ENCODE results near the gene ARID1A.

ARID1A gene

DNA sequence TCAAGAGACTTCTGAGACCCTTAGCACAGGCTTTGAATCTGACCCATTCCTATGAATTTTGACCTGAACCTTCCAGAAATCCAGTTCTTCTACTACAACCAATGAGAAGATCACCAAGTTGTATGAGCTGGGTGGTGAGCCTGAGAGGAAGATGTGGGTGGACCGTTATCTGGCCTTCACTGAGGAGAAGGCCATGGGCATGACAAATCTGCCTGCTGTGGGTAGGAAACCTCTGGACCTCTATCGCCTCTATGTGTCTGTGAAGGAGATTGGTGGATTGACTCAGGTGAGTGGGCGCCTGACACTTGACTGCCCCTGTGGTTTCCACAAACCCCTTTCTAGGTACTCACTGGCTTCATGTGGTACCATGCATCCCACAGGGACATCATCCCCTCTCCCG is 71.9 kb downstream of the ARID1A start:
- no peak for DNase-seq

DNA sequence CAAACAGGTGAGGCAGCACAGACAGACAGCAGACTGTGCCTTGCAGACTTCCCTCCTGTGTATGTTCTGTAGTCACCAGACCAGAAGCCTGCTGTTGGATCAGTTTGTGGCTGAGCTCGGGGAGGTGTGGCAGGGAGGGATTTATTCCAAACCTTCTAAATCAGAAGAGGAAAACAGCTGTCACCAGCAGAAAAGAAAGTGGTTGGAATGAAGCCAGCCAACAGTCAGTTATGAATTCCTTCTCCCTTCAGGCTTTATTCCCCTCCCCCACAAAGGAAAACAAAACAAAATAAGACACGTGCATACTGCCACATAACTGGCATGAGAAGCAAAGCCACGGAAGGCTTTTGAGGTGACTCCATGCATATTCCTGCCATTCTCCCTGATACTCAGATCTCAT is 72.9 kb downstream of the ARID1A start:
- DNase-seq, result no peak

- DNase-seq, result no peak
Measured at GRCh38 chr1:26771285-26771642, 75.4 kb downstream of the ARID1A start.

GRCh38 chr1:26771643-26772321 is 76.0 kb downstream of the ARID1A start:
- no peak for DNase-seq

DNA sequence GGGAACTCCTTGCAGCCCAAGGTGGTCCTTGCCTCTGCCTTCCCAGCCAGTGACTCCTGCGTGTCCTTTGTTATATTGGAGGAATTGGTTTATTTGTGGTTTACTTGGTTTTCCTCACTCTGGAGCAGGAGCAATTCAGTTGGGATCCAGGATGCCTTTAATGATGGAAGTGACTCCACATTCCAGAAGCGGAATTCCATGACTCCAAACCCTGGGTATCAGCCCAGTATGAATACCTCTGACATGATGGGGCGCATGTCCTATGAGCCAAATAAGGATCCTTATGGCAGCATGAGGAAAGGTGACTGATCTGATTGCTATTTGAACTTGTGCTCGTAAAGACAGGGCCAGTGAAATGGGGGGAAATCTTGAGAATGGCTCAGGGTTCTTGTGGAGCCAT is 76.9 kb downstream of the ARID1A start:
- no peak for DNase-seq

- no peak for DNase-seq
Measured at GRCh38 chr1:26774462-26774861, 78.6 kb downstream of the ARID1A start.

DNA sequence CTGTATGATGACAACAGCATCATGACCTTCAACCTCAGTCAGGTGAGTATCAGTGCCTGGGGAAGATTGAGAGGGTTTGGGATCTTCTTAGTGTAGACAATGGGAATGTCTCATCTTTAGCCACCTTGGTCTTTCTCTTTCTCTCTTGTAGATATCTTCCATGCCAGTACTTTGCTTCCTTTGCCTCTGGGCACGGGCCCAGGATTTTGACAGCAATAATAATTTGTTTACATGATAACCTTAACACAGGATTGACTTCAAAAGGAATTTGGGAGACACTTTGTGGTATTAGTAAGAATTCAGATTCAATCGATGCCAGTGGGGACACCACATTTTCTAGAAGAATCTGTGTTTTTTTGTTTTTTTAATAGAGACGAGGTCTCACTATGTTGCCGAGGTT is 79.9 kb downstream of the ARID1A start:
- DNase-seq, result no peak

- peak; percentile 62 for DNase-seq
Measured at GRCh38 chr1:26779098-26779668, 83.4 kb downstream of the ARID1A start.

GRCh38 chr1:26780344-26780957 is 84.6 kb downstream of the ARID1A start:
- no peak for DNase-seq

DNA sequence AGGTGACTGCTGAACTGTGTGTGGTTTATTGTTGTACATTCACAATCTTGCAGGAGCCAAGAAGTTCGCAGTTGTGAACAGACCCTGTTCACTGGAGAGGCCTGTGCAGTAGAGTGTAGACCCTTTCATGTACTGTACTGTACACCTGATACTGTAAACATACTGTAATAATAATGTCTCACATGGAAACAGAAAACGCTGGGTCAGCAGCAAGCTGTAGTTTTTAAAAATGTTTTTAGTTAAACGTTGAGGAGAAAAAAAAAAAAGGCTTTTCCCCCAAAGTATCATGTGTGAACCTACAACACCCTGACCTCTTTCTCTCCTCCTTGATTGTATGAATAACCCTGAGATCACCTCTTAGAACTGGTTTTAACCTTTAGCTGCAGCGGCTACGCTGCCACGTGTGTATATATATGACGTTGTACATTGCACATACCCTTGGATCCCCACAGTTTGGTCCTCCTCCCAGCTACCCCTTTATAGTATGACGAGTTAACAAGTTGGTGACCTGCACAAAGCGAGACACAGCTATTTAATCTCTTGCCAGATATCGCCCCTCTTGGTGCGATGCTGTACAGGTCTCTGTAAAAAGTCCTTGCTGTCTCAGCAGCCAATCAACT is 85.5 kb downstream of the ARID1A start:
- no peak for DNase-seq

DNA sequence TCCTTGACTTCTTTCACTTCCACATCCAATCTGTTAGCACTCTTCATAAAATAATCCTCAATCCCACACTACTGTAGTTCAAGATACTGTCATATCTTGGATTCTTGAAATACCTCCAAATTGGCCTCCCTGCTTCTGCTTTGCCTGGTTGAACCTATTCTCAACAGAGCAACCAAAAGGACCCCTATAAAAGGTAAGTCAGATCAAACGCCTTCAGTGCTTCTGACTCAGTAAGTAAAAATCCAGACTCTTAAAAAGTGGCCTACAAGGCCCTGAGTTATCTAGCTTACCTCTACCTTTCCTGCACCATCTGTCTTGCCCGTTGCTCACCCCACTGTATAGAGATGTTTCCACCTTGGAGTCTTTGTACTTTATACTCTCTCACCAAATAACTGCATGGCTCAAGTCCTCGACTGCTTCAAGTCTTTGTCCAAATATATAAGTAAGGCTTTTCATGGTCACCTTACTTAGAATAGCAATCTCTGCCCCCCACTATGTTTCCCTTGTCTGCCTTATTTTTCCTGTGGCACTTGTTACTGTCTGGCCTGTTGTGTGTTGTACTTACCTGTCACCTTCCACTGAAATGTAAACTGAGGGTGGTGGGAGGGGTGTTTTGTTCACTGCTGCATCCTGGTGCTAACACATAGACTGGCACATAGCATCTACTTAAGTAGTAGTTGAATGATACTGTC is 86.9 kb downstream of the ARID1A start:
- no peak for DNase-seq

- DNase-seq, result no peak
Measured at GRCh38 chr1:26783646-26784022, 87.8 kb downstream of the ARID1A start.

GRCh38 chr1:26784023-26784871 is 88.4 kb downstream of the ARID1A start:
- peak; percentile 92 for DNase-seq

- no peak for DNase-seq
Measured at GRCh38 chr1:26784886-26785285, 89.1 kb downstream of the ARID1A start.

- peak; percentile 74 for DNase-seq
Measured at GRCh38 chr1:26785611-26786436, 90.0 kb downstream of the ARID1A start.

DNA sequence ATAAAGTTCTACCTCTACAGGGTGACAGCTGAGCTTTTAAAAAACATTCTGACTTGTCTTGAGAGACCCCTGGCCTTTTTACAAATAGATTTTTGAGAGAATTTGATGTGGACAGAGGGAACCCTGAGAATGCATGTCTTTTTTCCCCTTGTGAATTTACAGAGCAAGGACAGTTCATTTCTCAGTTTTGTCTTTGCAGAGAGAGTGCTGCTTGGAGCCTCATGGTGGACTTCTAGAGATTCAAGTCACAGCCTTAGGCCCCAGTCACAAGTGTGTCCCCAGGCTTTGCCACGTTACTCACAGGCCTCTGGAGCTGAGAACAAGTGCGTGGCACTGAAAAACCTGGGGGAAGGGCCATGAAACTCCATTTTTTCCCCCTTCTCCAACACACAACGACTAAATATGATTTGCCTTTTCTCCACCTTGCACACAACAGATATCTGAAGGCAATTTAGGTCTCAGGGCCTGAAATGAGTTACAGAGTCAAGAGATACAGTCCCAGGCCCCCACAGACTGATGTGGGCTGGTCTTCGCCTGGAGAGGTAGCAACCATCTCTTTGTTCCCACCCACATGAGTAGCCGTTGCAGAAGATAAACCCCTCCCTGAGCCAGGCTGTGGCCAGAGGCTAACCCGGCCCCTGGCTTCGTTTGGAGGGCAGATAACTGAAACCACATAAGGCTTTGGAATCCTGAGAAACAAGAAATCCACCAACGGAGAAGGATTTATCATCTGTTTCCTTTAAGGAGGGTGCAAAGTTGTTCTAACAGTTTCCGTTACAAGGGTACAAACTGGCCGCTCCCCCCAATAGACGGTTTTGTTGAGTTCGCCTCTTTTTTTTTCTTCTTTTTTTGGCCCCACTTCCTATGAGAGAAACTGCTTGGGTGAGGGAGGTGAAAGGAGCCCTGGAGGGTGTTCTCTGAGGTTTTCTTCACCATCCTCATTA is 90.9 kb downstream of the ARID1A start:
- peak; percentile 99 for DNase-seq

GRCh38 chr1:26787381-26787705 is 91.5 kb downstream of the ARID1A start:
- no peak for DNase-seq

- peak; percentile 95 for DNase-seq
Measured at GRCh38 chr1:26787706-26788514, 92.1 kb downstream of the ARID1A start, which contains the start of gene PIGV. Gene PIGV, plus strand, starts transcription at chr1:26787950. Its CDS starts 2,866 bp downstream, at chr1:26790816.

DNA sequence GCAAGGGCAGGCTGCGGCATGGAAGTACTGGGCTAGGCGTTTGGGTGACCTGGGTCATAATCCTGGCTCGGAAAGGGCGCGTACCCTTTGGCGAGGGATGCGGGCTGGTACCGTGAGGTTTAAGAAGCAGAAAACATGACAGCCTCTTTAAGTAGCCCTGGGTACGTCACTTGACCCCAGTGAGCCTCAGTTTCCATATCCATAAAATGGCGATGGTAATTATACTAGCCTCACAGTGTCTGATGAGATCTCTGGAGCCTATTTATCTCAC is 92.6 kb downstream of the ARID1A start:
- no peak for DNase-seq

Measured in hematopoietic multipotent progenitor cell treated with erythropoietin and hydrocortisone succinate and interleukin-3 and kit ligand, for 4 days (in vitro differentiated cells).